GM12801 (cell line): ENCODE data around the gene CDYL2.

Source experiments
- TF ChIP-seq, protein P1 (sequence below): IDR thresholded peaks from one replicate; pipeline ENCODE4 v1.5.1; 2011; ENCODE audit warnings: control low read depth; ENCODE audit not compliant: insufficient read length; ENCODE audit errors: extremely low read depth

Gene CDYL2, protein sequence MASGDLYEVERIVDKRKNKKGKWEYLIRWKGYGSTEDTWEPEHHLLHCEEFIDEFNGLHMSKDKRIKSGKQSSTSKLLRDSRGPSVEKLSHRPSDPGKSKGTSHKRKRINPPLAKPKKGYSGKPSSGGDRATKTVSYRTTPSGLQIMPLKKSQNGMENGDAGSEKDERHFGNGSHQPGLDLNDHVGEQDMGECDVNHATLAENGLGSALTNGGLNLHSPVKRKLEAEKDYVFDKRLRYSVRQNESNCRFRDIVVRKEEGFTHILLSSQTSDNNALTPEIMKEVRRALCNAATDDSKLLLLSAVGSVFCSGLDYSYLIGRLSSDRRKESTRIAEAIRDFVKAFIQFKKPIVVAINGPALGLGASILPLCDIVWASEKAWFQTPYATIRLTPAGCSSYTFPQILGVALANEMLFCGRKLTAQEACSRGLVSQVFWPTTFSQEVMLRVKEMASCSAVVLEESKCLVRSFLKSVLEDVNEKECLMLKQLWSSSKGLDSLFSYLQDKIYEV

DNA sequence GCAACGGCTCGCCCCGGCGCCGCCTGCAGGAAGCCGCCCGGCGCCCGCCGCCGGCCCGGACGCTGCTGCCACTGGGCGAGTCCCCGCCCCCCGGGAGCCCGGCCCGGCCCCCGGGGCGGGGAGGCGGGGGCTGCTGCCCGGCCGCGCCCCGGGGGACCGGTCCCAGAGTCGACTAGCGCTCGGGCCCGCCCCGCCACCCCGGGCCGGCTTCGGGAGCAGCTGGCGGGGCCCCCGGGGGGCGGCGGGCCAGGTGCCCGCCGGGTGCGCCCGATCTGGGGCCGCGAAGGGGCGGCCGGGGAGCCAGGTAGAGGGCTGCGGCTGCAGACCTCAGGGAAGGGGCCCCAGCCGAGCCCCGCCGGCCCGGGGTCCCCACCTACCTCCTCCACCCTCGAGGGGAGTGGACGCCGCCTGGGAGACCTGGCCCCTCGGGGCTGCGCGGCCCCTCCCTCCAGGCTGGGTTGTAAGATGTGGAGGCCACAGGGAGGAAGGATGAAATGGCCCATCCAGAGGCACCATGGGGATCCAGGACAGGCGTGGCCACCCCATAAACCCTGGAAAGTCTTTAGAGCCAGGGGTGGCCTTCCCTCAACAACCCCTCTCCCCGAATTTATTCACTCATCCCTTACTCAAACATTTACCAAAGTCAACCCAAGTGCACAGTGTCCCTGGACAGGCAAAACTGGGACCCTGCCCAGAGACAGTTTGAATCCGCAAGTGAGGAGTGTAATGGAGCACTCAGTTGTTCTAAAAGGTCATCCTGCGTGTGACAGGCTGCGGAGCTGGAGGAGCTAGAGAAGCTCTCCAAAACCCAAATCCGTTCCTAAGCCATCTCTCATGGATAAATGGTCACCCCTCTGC, at the start of gene CDYL2:
Gene CDYL2 (minus strand): TSS at position 73 of the 858 bp plus-strand sequence. CDS start 425 bp downstream, outside the sequence.
- TF ChIP-seq, protein P1, sequence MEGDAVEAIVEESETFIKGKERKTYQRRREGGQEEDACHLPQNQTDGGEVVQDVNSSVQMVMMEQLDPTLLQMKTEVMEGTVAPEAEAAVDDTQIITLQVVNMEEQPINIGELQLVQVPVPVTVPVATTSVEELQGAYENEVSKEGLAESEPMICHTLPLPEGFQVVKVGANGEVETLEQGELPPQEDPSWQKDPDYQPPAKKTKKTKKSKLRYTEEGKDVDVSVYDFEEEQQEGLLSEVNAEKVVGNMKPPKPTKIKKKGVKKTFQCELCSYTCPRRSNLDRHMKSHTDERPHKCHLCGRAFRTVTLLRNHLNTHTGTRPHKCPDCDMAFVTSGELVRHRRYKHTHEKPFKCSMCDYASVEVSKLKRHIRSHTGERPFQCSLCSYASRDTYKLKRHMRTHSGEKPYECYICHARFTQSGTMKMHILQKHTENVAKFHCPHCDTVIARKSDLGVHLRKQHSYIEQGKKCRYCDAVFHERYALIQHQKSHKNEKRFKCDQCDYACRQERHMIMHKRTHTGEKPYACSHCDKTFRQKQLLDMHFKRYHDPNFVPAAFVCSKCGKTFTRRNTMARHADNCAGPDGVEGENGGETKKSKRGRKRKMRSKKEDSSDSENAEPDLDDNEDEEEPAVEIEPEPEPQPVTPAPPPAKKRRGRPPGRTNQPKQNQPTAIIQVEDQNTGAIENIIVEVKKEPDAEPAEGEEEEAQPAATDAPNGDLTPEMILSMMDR, result no peak

DNA sequence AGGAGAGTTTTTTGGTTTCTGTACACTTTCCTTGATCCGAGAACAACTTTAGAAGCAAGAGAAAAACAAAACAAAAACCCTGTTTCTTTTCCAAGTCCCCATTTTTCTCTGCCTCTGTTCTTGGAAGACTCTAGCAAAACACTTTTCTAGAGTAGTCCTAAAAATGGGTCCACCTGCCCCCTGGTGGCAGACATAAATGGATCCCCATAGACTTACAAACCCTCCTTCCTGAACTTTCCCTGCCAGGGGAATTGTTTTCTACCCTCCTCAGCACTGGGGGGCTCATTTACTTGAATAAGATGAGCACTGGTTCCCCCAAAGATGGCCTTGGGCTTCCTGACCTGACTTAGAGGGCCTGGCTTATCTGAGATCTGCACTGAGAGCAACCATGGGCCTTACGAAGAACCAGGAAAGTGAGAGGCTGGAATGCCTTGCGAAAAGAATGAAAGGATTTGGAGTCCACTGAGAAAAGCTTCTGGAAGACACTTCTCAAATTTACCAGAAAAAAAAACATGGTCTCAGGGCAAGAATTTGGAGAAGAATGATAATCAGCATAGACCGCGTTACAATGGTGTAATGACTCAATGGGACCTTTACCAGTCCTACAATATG, 48.0 kb upstream of the CDYL2 start:
- TF ChIP-seq, protein P1, result no peak

DNA sequence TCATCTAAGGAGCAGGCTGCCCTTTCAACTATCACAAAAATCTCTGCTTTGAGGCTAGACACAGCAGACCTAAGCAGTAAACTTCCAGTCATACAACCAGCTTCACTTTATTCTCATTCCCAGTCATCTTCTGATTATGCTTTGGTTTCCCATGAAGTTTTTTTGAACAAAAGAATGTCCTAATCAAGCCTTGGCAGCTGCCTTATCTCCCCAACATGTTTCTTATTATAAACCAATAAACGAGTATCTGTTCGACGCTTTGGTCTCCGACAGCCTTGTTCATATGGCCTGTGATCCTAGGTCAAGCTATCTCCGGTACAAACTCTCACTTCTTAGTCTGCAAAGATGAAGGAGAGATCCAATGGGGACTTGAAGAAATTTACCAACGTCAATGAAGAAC, 47.4 kb upstream of the CDYL2 start:
- TF ChIP-seq, protein P1, result no peak

DNA sequence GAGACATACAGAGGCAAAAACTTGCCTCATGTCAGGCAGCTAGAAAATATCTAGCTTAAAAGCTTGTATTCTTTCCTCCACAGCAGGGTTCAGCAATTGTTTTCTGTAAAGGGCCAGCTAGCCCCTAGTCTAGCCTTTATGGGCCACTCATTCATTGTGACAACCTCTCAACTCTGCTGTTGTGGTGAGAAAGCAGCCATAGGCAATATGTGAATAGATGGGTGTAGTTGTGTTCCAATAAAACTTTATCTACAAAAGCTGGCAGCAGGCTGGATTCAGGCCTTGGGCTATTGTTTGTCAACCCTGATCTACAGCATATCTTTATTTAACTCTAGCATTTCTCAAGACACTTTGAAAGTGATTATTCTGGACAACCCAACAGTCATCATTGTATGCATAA, 46.4 kb upstream of the CDYL2 start:
- TF ChIP-seq, protein P1, result no peak

DNA sequence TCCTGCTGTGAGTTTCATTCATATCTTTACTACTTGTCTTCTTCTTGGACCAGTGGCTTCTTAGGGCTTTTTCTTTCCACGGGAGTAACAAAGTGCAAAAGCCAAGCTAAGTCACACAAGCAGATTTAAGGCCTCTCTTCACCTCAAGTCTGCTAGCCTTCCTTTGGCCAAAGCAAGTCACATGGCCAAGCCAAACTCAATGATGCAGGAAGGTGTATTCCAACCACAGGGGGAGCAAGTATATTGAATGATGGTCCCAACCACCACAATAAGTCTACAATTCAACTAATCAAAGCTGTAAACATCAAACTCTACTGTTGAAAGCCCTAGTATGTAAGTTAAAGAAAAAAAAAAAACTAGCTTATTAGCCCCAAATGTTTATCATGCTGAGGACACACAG, 44.5 kb upstream of the CDYL2 start:
- TF ChIP-seq, protein P1, result no peak

DNA sequence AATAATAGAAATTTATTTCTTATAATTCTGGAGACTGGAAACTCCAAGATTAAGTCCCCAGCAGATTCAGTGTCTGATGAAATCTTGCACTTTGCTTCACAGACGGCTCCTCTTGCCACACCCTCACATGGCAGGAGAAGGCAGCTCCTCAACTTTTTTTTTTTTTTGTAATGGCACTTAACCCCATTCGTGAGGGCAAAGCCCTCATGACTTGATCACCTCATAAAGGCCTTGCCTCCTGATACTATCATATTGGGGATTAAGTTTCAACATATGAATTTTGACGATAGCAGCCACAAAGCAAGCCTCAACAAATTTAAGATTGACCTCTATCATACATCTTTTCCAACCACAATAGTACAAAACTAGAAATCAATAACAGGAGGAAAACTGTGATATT, 42.3 kb upstream of the CDYL2 start:
- TF ChIP-seq, protein P1, result no peak

DNA sequence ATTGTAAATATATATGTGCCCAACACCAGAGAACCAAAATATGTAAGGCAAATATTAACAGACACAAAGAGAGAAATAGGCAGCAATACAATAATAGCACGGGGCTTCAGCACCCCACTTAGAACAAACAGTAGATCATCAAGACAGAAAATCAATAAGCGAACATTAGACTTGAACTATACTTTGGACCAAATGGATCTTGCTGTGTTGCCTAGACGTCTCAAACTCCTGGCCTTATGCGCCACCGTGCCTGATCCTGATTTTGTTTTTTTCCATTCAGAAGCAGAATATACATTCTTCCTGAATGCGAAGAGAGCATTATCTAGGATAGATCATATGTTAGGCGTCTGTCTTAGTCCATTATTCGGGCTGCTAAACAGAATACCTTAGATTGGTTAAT, 41.9 kb upstream of the CDYL2 start:
- TF ChIP-seq, protein P1, result no peak
